Jurkat, Clone E6-1 (cell line): ENCODE measurements around the gene ZNF319.

ENCODE experiments used
- DNase-seq: peaks from one replicate; pipeline ENCODE4 v3.0.0-alpha.2; 2011; ENCODE audit warnings: low read depth, low spot score
- H3K4me3 ChIP-seq: 2 replicates; pipeline ENCODE4 v1.5.1; 2011; ENCODE audit warnings: mild to moderate bottlenecking, low read length, control low read depth, moderate library complexity

The ZNF319 gene

GRCh38 chr16:58038219-58038641 lies 37.8 kb upstream of the ZNF319 start:
- no peak for DNase-seq
- H3K4me3 ChIP-seq = no peak overlapping the region

- H3K4me3 ChIP-seq = no peak overlapping the region
- no peak for DNase-seq
These were observed 37.0 kb upstream of the ZNF319 start for GRCh38 chr16:58037365-58038057.

- no peak overlapping the region for H3K4me3 ChIP-seq
- no peak for DNase-seq
These were observed 36.5 kb upstream of the ZNF319 start for GRCh38 chr16:58036943-58037342.

- no peak overlapping the region for H3K4me3 ChIP-seq
- DNase-seq = no peak
These were observed 35.1 kb upstream of the ZNF319 start for GRCh38 chr16:58035356-58036170.

GRCh38 chr16:58034774-58035173 lies 34.3 kb upstream of the ZNF319 start:
- no peak for DNase-seq

GRCh38 chr16:58034128-58034685 lies 33.7 kb upstream of the ZNF319 start:
- no peak for DNase-seq
- no peak overlapping the region for H3K4me3 ChIP-seq

More at GRCh38 chr16:58034774-58035173, 34.3 kb upstream of the ZNF319 start:
- no peak overlapping the region for H3K4me3 ChIP-seq

- no peak for DNase-seq
- H3K4me3 ChIP-seq = no peak overlapping the region
These were observed 32.3 kb upstream of the ZNF319 start for GRCh38 chr16:58032710-58033293.

- H3K4me3 ChIP-seq = no peak overlapping the region
- DNase-seq = no peak
These were observed 30.7 kb upstream of the ZNF319 start for GRCh38 chr16:58031016-58031800.

- no peak for DNase-seq
- H3K4me3 ChIP-seq = no peak overlapping the region
These were observed 29.8 kb upstream of the ZNF319 start for GRCh38 chr16:58030136-58030840.

GRCh38 chr16:58029410-58029809 lies 28.9 kb upstream of the ZNF319 start:
- no peak overlapping the region for H3K4me3 ChIP-seq
- DNase-seq = no peak

- no peak overlapping the region for H3K4me3 ChIP-seq
- DNase-seq = peak; percentile 70
These were observed 28.1 kb upstream of the ZNF319 start for GRCh38 chr16:58028541-58029070.

- no peak overlapping the region for H3K4me3 ChIP-seq
- DNase-seq = no peak
These were observed 27.5 kb upstream of the ZNF319 start for GRCh38 chr16:58027916-58028455.

GRCh38 chr16:58027161-58027915 lies 26.9 kb upstream of the ZNF319 start:
- no peak for DNase-seq
- H3K4me3 ChIP-seq = no peak overlapping the region

GRCh38 chr16:58026705-58027160 lies 26.3 kb upstream of the ZNF319 start:
- peak overlapping the region; percentile 54 for H3K4me3 ChIP-seq
- DNase-seq = no peak

GRCh38 chr16:58026139-58026704 lies 25.8 kb upstream of the ZNF319 start:
- H3K4me3 ChIP-seq = peak overlapping the region; percentile 54
- DNase-seq = no peak

GRCh38 chr16:58025351-58026138 lies 25.1 kb upstream of the ZNF319 start, which contains the start of gene MMP15:
Gene MMP15 (plus strand): TSS chr16:58025754. CDS start chr16:58026351, 597 bp downstream.
- peak within 1 kb of the TSS; percentile 54 for H3K4me3 ChIP-seq
- DNase-seq = peak; percentile 71
